IMR-90 (cell line): Measurements from ENCODE around the gene GFY.

Source experiments
- BHLHE40 ChIP-seq: fragments of 150-350 bp; IDR thresholded peaks from 2 replicates; pipeline ENCODE4 v1.6.1; 2016; ENCODE audit warnings: mild to moderate bottlenecking, low read depth, low read length
- MAZ ChIP-seq: IDR thresholded peaks from 2 replicates; pipeline ENCODE4 v1.6.1; 2012; ENCODE audit warnings: low read depth, mild to moderate bottlenecking, low read length, improper control_type of control experiment, moderate library complexity, borderline replicate concordance
- NFE2L2 ChIP-seq: fragments of 150-350 bp; IDR thresholded peaks from 2 replicates; pipeline ENCODE4 v1.6.1; 2016; ENCODE audit warnings: low read depth, mild to moderate bottlenecking, low read length
- POLR2A ChIP-seq: IDR thresholded peaks from 2 replicates; pipeline ENCODE4 v1.6.1; 2012; ENCODE audit warnings: mild to moderate bottlenecking, low read depth, low read length
- RAD21 ChIP-seq: IDR thresholded peaks from 2 replicates; pipeline ENCODE4 v1.6.1; 2012; ENCODE audit warnings: low read length, improper control_type of control experiment
- RCOR1 ChIP-seq: IDR thresholded peaks from 2 replicates; pipeline ENCODE4 v1.6.1; 2012; ENCODE audit warnings: mild to moderate bottlenecking, low read length, improper control_type of control experiment; ENCODE audit not compliant: insufficient replicate concordance
- SMC3 ChIP-seq: fragments of 150-350 bp; IDR thresholded peaks from 2 replicates; pipeline ENCODE4 v1.6.1; 2016; ENCODE audit warnings: low read depth, mild to moderate bottlenecking, antibody characterized with exemption, low read length, moderate library complexity
- USF2 ChIP-seq: fragments of 150-350 bp; IDR thresholded peaks from 2 replicates; pipeline ENCODE4 v1.6.1; 2017; ENCODE audit warnings: mild to moderate bottlenecking, antibody characterized with exemption, low read length, low read depth
- TF ChIP-seq, protein P1 (sequence below): conservative IDR thresholded peaks from 2 replicates; pipeline ENCODE4 v1.5.1; 2012; ENCODE audit warnings: mild to moderate bottlenecking, low read depth, low read length, improper control_type of control experiment
- TF ChIP-seq, protein P2 (sequence below): fragments of 150-350 bp; IDR thresholded peaks from 2 replicates; pipeline ENCODE4 v1.6.1; 2016; ENCODE audit warnings: low read depth, mild to moderate bottlenecking, low read length, moderate library complexity, borderline replicate concordance

GRCh38 chr19:49431330-49431749 is 6.2 kb downstream of the GFY start:
- TF ChIP-seq POLR2A (no peak), SMC3 (no peak), USF2 (no peak), NFE2L2 (no peak), MAZ (no peak), BHLHE40 (no peak), RCOR1 (no peak), RAD21 (no peak)
- TF ChIP-seq, protein P1, sequence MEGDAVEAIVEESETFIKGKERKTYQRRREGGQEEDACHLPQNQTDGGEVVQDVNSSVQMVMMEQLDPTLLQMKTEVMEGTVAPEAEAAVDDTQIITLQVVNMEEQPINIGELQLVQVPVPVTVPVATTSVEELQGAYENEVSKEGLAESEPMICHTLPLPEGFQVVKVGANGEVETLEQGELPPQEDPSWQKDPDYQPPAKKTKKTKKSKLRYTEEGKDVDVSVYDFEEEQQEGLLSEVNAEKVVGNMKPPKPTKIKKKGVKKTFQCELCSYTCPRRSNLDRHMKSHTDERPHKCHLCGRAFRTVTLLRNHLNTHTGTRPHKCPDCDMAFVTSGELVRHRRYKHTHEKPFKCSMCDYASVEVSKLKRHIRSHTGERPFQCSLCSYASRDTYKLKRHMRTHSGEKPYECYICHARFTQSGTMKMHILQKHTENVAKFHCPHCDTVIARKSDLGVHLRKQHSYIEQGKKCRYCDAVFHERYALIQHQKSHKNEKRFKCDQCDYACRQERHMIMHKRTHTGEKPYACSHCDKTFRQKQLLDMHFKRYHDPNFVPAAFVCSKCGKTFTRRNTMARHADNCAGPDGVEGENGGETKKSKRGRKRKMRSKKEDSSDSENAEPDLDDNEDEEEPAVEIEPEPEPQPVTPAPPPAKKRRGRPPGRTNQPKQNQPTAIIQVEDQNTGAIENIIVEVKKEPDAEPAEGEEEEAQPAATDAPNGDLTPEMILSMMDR, result no peak
- TF ChIP-seq, protein P2, sequence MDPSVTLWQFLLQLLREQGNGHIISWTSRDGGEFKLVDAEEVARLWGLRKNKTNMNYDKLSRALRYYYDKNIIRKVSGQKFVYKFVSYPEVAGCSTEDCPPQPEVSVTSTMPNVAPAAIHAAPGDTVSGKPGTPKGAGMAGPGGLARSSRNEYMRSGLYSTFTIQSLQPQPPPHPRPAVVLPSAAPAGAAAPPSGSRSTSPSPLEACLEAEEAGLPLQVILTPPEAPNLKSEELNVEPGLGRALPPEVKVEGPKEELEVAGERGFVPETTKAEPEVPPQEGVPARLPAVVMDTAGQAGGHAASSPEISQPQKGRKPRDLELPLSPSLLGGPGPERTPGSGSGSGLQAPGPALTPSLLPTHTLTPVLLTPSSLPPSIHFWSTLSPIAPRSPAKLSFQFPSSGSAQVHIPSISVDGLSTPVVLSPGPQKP, result no peak
